ENCODE results near the gene TMEM238L.

TMEM238L gene

DNA sequence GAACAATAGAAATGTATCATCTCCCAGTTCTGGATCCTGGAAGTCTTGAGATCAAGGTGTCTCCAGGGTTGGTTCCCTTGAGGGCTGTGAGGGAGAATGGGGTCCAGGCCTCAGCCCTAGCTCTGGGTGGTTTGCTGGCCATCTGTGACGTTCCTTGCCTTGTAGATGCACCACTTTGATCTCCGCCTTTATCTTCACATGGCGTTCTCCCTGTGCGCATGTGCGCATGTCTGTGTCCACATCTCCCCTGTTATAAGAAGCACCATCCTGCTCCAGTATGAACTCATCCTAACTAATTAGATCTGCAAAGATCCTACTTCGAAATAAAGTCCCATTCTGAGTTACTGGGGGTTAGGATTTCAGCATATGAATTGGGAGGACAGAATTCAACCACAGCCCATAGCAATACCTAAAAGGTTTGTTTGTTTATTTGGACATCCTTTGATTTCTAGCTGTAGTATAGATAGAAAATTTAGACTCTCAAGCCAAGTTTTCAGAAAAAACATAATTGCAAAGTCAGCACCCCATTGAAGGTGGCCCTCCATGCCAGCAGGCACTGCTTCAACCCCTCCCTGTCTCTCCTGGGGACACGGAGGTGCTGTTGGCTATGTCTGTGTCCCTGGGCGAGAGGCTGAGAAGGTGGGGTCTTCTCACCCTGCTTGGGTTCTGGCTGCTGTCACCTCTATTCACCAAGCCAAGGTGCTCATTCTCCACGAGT lies 2.8 kb upstream of the TMEM238L start:
- Histone ChIP-seq H3K18ac (ENCODE audit: low read length) (no peak overlapping the region), H3K36me3 (ENCODE audit: control insufficient read depth in 1 of 2, insufficient read depth in 2 of 2, low read length in 2 of 2) (no peaks in the 10 kb centered on the region), H3K4ac (ENCODE audit: low read depth, low read length) (no peak overlapping the region), H3K4me3 (ENCODE audit: low read depth, low read length) (no peak overlapping the region), H3K23ac (ENCODE audit: low read length) (no peak overlapping the region), H3K79me1 (ENCODE audit: low read length) (no peaks in the 10 kb centered on the region), H3K9me3 (ENCODE audit: insufficient read depth, low read depth, low read length) (peaks cover under 1% of the 10 kb centered on the region), H4K91ac (ENCODE audit: low read depth, low read length) (no peak overlapping the region), H2BK120ac (ENCODE audit: insufficient read depth, low read length, poor library complexity) (no peak overlapping the region), H2AFZ (ENCODE audit: insufficient read depth, low read length, poor library complexity) (no peak overlapping the region), H2BK5ac (ENCODE audit: low read depth, low read length, poor library complexity) (no peak overlapping the region), H2BK12ac (ENCODE audit: low read length) (no peak overlapping the region), H3K27ac (ENCODE audit: low read depth, low read length) (no peak overlapping the region), H4K8ac (ENCODE audit: low read depth, low read length) (no peak overlapping the region), H3K4me2 (ENCODE audit: low read length) (no peak overlapping the region), H3K9ac (ENCODE audit: low read length) (no peak overlapping the region), H3K14ac (ENCODE audit: low read length) (no peak overlapping the region), H3K27me3 (ENCODE audit: insufficient read depth, low read length) (no peaks in the 10 kb centered on the region), H4K12ac (ENCODE audit: low read depth, low read length) (no peak overlapping the region), H3K79me2 (ENCODE audit: control insufficient read depth, insufficient read depth, low read length, poor library complexity) (no peaks in the 10 kb centered on the region), H3K4me1 (ENCODE audit: control insufficient read depth in 1 of 2, insufficient read depth in 2 of 2, low read length in 2 of 2) (no peaks in the 10 kb centered on the region), H2AK5ac (ENCODE audit: low read length) (no peak overlapping the region)
- DNase-seq, result no peak
- WGBS (ENCODE audit: extremely low coverage, insufficient coverage, insufficient read length), result no CpG with 5 or more reads among the region's 9 CpGs

DNA sequence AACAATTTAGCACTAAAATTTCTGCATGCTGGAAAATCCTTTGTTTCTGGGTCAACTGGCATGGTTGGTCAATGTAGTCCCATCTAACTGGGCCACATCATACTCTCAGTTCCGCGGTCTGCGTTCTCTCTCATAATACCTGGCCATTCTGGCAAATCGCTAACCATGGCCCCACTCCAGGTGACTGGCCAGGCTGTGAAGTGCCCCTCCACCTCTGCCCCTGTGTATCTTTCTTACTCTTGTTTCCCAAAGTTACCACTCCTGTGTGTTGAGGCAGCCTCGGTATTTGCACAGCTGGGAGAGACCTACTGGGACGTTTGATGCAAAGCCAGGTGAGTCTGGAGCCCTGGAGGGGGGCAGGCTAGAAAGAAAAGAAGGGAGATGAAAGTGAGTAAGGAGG lies 2.0 kb upstream of the TMEM238L start:
- Histone ChIP-seq H3K4me2 (ENCODE audit: low read length) (no peak overlapping the region), H4K91ac (ENCODE audit: low read depth, low read length) (no peak overlapping the region), H3K4ac (ENCODE audit: low read depth, low read length) (no peak overlapping the region), H2BK12ac (ENCODE audit: low read length) (no peak overlapping the region), H3K27ac (ENCODE audit: low read depth, low read length) (no peak overlapping the region), H3K18ac (ENCODE audit: low read length) (no peak overlapping the region), H4K8ac (ENCODE audit: low read depth, low read length) (no peak overlapping the region), H3K14ac (ENCODE audit: low read length) (no peak overlapping the region), H3K79me2 (ENCODE audit: control insufficient read depth, insufficient read depth, low read length, poor library complexity) (no peaks in the 10 kb centered on the region), H4K12ac (ENCODE audit: low read depth, low read length) (no peak overlapping the region), H3K23ac (ENCODE audit: low read length) (no peak overlapping the region), H2AFZ (ENCODE audit: insufficient read depth, low read length, poor library complexity) (no peak overlapping the region), H3K9ac (ENCODE audit: low read length) (no peak overlapping the region), H3K27me3 (ENCODE audit: insufficient read depth, low read length) (no peaks in the 10 kb centered on the region), H3K9me3 (ENCODE audit: insufficient read depth, low read depth, low read length) (peaks cover 1% of the 10 kb centered on the region), H3K4me3 (ENCODE audit: low read depth, low read length) (no peak overlapping the region), H2BK5ac (ENCODE audit: low read depth, low read length, poor library complexity) (no peak overlapping the region), H3K36me3 (ENCODE audit: control insufficient read depth in 1 of 2, insufficient read depth in 2 of 2, low read length in 2 of 2) (no peaks in the 10 kb centered on the region), H3K79me1 (ENCODE audit: low read length) (no peaks in the 10 kb centered on the region), H3K4me1 (ENCODE audit: control insufficient read depth in 1 of 2, insufficient read depth in 2 of 2, low read length in 2 of 2) (no peaks in the 10 kb centered on the region), H2BK120ac (ENCODE audit: insufficient read depth, low read length, poor library complexity) (no peak overlapping the region), H2AK5ac (ENCODE audit: low read length) (no peak overlapping the region)
- no CpG with 5 or more reads among the region's 6 CpGs for WGBS (ENCODE audit: extremely low coverage, insufficient coverage, insufficient read length)
- DNase-seq, result no peak

DNA sequence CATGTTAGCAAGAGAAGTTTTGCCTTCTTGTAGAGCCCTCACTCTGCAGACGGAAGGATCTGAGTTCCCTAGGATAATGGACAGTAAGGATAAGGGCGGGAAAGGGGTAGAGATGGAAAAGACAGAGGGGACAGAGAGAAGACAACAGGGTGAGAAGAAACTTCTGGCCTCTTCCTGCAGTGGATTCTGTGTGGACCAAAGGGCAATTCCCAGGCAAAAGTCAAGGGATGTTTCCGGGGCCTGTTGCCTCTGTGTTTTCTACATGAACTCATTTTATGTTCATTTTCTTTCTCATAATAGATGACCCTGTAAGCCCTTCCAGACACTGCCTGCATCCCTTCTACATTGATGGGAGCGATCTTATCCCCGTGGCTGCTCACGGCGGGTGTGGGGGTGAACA lies 647 bp upstream of the TMEM238L start:
- no CpG with 5 or more reads among the region's 7 CpGs for WGBS (ENCODE audit: extremely low coverage, insufficient coverage, insufficient read length)
- H2BK5ac ChIP-seq (ENCODE audit: low read depth, low read length, poor library complexity), result no peak overlapping the region
- no peaks in the 10 kb centered on the region for H3K27me3 ChIP-seq (ENCODE audit: insufficient read depth, low read length)
- no peak overlapping the region for H4K8ac ChIP-seq (ENCODE audit: low read depth, low read length)
- H3K27ac ChIP-seq (ENCODE audit: low read depth, low read length), result no peak overlapping the region
- no peak overlapping the region for H3K4me3 ChIP-seq (ENCODE audit: low read depth, low read length)
- H4K91ac ChIP-seq (ENCODE audit: low read depth, low read length), result no peak overlapping the region
- no peak overlapping the region for H3K4me2 ChIP-seq (ENCODE audit: low read length)
- H3K4me1 ChIP-seq (ENCODE audit: control insufficient read depth in 1 of 2, insufficient read depth in 2 of 2, low read length in 2 of 2), result peaks cover 0 to 2% of the 10 kb centered on the region in 2 experiments
- no peaks in the 10 kb centered on the region for H3K79me1 ChIP-seq (ENCODE audit: low read length)
- DNase-seq, result no peak
- H3K14ac ChIP-seq (ENCODE audit: low read length), result no peak overlapping the region
- H3K18ac ChIP-seq (ENCODE audit: low read length), result no peak overlapping the region
- no peak overlapping the region for H3K9ac ChIP-seq (ENCODE audit: low read length)
- no peak overlapping the region for H3K23ac ChIP-seq (ENCODE audit: low read length)
- H2BK12ac ChIP-seq (ENCODE audit: low read length), result no peak overlapping the region
- H3K36me3 ChIP-seq (ENCODE audit: control insufficient read depth in 1 of 2, insufficient read depth in 2 of 2, low read length in 2 of 2), result no peaks in the 10 kb centered on the region
- no peak overlapping the region for H2AK5ac ChIP-seq (ENCODE audit: low read length)
- H4K12ac ChIP-seq (ENCODE audit: low read depth, low read length), result no peak overlapping the region
- H2AFZ ChIP-seq (ENCODE audit: insufficient read depth, low read length, poor library complexity), result no peak overlapping the region
- H3K79me2 ChIP-seq (ENCODE audit: control insufficient read depth, insufficient read depth, low read length, poor library complexity), result no peaks in the 10 kb centered on the region
- H2BK120ac ChIP-seq (ENCODE audit: insufficient read depth, low read length, poor library complexity), result no peak overlapping the region
- H3K9me3 ChIP-seq (ENCODE audit: insufficient read depth, low read depth, low read length), result peaks cover 1% of the 10 kb centered on the region
- no peak overlapping the region for H3K4ac ChIP-seq (ENCODE audit: low read depth, low read length)

DNA sequence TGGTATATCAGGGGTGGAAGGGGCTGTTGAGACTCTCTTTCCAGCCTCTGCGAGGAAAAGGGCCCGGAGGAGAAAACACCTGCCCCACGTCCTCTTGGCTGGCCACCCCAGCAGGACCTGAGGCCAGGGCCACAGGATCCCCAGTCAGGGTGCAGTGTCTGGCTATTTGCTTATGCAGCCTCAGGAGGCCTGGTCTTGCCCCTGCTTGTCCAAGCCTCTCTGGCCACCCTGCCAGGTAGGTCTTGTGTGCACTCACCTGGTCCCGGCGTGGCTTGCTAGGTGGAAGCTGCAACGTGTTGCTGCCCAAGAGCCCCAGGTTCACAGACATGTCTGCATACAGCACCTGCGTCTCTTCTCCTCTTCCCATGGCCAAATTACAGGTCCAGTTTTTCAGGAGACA lies 549 bp downstream of the TMEM238L start:
- Histone ChIP-seq H3K23ac (ENCODE audit: low read length) (no peak overlapping the region), H3K14ac (ENCODE audit: low read length) (no peak overlapping the region), H3K27me3 (ENCODE audit: insufficient read depth, low read length) (no peaks in the 10 kb centered on the region), H2AK5ac (ENCODE audit: low read length) (no peak overlapping the region), H3K79me2 (ENCODE audit: control insufficient read depth, insufficient read depth, low read length, poor library complexity) (no peaks in the 10 kb centered on the region), H4K12ac (ENCODE audit: low read depth, low read length) (no peak overlapping the region), H3K27ac (ENCODE audit: low read depth, low read length) (no peak overlapping the region), H3K4ac (ENCODE audit: low read depth, low read length) (no peak overlapping the region), H2AFZ (ENCODE audit: insufficient read depth, low read length, poor library complexity) (no peak overlapping the region), H2BK5ac (ENCODE audit: low read depth, low read length, poor library complexity) (no peak overlapping the region), H4K8ac (ENCODE audit: low read depth, low read length) (no peak overlapping the region), H3K4me3 (ENCODE audit: low read depth, low read length) (no peak overlapping the region), H3K36me3 (ENCODE audit: control insufficient read depth in 1 of 2, insufficient read depth in 2 of 2, low read length in 2 of 2) (no peaks in the 10 kb centered on the region), H3K9me3 (ENCODE audit: insufficient read depth, low read depth, low read length) (peaks cover 1% of the 10 kb centered on the region), H3K4me1 (ENCODE audit: control insufficient read depth in 1 of 2, insufficient read depth in 2 of 2, low read length in 2 of 2) (peaks cover 0 to 6% of the 10 kb centered on the region in 2 experiments), H2BK12ac (ENCODE audit: low read length) (no peak overlapping the region), H3K79me1 (ENCODE audit: low read length) (no peaks in the 10 kb centered on the region), H3K9ac (ENCODE audit: low read length) (no peak overlapping the region), H3K4me2 (ENCODE audit: low read length) (no peak overlapping the region), H2BK120ac (ENCODE audit: insufficient read depth, low read length, poor library complexity) (no peak overlapping the region), H4K91ac (ENCODE audit: low read depth, low read length) (no peak overlapping the region), H3K18ac (ENCODE audit: low read length) (no peak overlapping the region)
- no peak for DNase-seq
- no CpG with 5 or more reads among the region's 7 CpGs for WGBS (ENCODE audit: extremely low coverage, insufficient coverage, insufficient read length)

All from trophoblast cell (in vitro differentiated cells and primary cell).